ENCODE results near the gene LUZP2.

LUZP2 gene

DNA sequence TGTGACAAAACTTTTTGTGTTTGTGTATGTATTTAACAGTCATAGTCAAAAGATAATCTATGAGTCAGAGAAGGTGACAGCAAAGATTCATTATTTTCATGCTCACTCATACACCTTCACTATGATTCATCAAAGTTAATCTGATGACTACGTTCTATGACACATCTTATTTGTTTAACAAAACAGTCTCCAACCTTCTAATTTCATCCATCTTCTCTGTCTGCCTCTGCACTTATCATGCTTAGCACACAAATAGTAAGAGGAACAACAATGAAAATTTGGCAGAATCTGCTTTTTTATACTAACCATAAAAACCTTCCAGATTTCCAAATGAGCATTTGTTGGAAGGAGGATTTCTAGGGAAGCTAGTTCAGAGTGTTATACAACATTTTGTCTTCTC, 568.9 kb downstream of the LUZP2 start:
- H3K79me1 ChIP-seq (ENCODE audit: low read length) = no peaks in the 10 kb centered on the region
- H3K27me3 ChIP-seq (ENCODE audit: insufficient read depth, low read length) = no peaks in the 10 kb centered on the region
- no peaks in the 10 kb centered on the region for H3K4me1 ChIP-seq (ENCODE audit: control insufficient read depth in 1 of 2, insufficient read depth in 2 of 2, low read length in 2 of 2)
- H3K27ac ChIP-seq (ENCODE audit: low read depth, low read length) = no peak overlapping the region
- no peak overlapping the region for H3K4me2 ChIP-seq (ENCODE audit: low read length)
- H3K4ac ChIP-seq (ENCODE audit: low read depth, low read length) = no peak overlapping the region
- H4K91ac ChIP-seq (ENCODE audit: low read depth, low read length) = no peak overlapping the region
- DNase-seq = no peak
- no peak overlapping the region for H3K14ac ChIP-seq (ENCODE audit: low read length)
- H2AFZ ChIP-seq (ENCODE audit: insufficient read depth, low read length, poor library complexity) = no peak overlapping the region
- no peak overlapping the region for H2BK12ac ChIP-seq (ENCODE audit: low read length)
- no peak overlapping the region for H2BK120ac ChIP-seq (ENCODE audit: insufficient read depth, low read length, poor library complexity)
- no peak overlapping the region for H2BK5ac ChIP-seq (ENCODE audit: low read depth, low read length, poor library complexity)
- no peak overlapping the region for H3K4me3 ChIP-seq (ENCODE audit: low read depth, low read length)
- no peak overlapping the region for H4K12ac ChIP-seq (ENCODE audit: low read depth, low read length)
- no peak overlapping the region for H3K18ac ChIP-seq (ENCODE audit: low read length)
- no peak overlapping the region for H3K9ac ChIP-seq (ENCODE audit: low read length)
- no peak overlapping the region for H3K23ac ChIP-seq (ENCODE audit: low read length)
- H3K9me3 ChIP-seq (ENCODE audit: insufficient read depth, low read depth, low read length) = no peaks in the 10 kb centered on the region
- no peak overlapping the region for H4K8ac ChIP-seq (ENCODE audit: low read depth, low read length)
- WGBS (ENCODE audit: extremely low coverage, insufficient coverage, insufficient read length) = no CpG with 5 or more reads among the region's 1 CpG
- no peak overlapping the region for H2AK5ac ChIP-seq (ENCODE audit: low read length)
- H3K36me3 ChIP-seq (ENCODE audit: control insufficient read depth in 1 of 2, insufficient read depth in 2 of 2, low read length in 2 of 2) = no peaks in the 10 kb centered on the region
- H3K79me2 ChIP-seq (ENCODE audit: control insufficient read depth, insufficient read depth, low read length, poor library complexity) = no peaks in the 10 kb centered on the region

DNA sequence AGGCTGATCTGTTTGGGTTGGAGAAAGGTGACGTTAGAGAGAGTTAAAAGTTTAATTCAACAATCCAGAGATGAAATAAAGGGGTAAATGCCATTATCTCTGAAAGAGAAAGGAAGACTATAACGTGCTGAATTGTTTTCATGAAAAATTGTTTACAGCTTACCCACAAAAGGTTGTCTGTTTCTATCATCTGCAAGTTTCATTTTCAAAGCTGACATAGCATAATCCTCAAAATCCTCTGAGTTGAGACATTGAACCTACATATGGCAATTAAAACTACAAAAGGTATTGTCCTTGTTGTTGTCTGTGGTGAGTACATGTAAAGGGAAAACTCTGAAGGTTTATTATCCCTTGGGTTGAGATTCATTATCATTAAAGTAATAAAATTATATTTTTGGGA, 569.9 kb downstream of the LUZP2 start:
- Histone ChIP-seq H2AFZ (ENCODE audit: insufficient read depth, low read length, poor library complexity) (no peak overlapping the region), H3K79me1 (ENCODE audit: low read length) (no peaks in the 10 kb centered on the region), H2BK5ac (ENCODE audit: low read depth, low read length, poor library complexity) (no peak overlapping the region), H3K9me3 (ENCODE audit: insufficient read depth, low read depth, low read length) (no peaks in the 10 kb centered on the region), H3K79me2 (ENCODE audit: control insufficient read depth, insufficient read depth, low read length, poor library complexity) (no peaks in the 10 kb centered on the region), H3K4ac (ENCODE audit: low read depth, low read length) (no peak overlapping the region), H3K4me3 (ENCODE audit: low read depth, low read length) (no peak overlapping the region), H4K12ac (ENCODE audit: low read depth, low read length) (no peak overlapping the region), H3K4me2 (ENCODE audit: low read length) (no peak overlapping the region), H2AK5ac (ENCODE audit: low read length) (no peak overlapping the region), H3K27me3 (ENCODE audit: insufficient read depth, low read length) (no peaks in the 10 kb centered on the region), H3K23ac (ENCODE audit: low read length) (no peak overlapping the region), H3K9ac (ENCODE audit: low read length) (no peak overlapping the region), H2BK12ac (ENCODE audit: low read length) (no peak overlapping the region), H3K27ac (ENCODE audit: low read depth, low read length) (no peak overlapping the region), H3K4me1 (ENCODE audit: control insufficient read depth in 1 of 2, insufficient read depth in 2 of 2, low read length in 2 of 2) (no peaks in the 10 kb centered on the region), H4K8ac (ENCODE audit: low read depth, low read length) (no peak overlapping the region), H3K14ac (ENCODE audit: low read length) (no peak overlapping the region), H3K36me3 (ENCODE audit: control insufficient read depth in 1 of 2, insufficient read depth in 2 of 2, low read length in 2 of 2) (no peaks in the 10 kb centered on the region), H4K91ac (ENCODE audit: low read depth, low read length) (no peak overlapping the region), H2BK120ac (ENCODE audit: insufficient read depth, low read length, poor library complexity) (no peak overlapping the region), H3K18ac (ENCODE audit: low read length) (no peak overlapping the region)
- DNase-seq = no peak
- WGBS (ENCODE audit: extremely low coverage, insufficient coverage, insufficient read length) = no CpG with 5 or more reads among the region's 2 CpGs

DNA sequence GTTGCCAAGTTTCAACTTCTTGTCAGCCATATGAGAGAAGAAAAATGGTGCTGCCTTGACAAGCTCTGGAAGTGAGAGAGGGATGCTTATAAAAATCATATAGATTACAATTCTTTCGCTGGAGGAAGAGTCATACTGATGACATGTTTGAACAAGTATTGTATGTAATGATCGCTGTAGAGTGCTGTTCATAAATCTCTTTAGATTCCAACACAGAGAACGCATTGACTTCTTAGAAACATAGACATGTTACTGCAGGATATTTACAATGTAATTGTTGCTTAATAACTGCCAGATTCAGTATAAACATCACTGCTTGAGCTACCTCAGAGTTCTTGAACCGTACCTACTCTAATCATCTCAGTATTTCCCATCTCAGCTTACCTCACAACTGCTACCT, 571.6 kb downstream of the LUZP2 start:
- no peak for DNase-seq
- no peak overlapping the region for H3K14ac ChIP-seq (ENCODE audit: low read length)
- H3K4me2 ChIP-seq (ENCODE audit: low read length) = no peak overlapping the region
- no peak overlapping the region for H4K91ac ChIP-seq (ENCODE audit: low read depth, low read length)
- H4K12ac ChIP-seq (ENCODE audit: low read depth, low read length) = no peak overlapping the region
- H3K79me1 ChIP-seq (ENCODE audit: low read length) = no peaks in the 10 kb centered on the region
- no peak overlapping the region for H2BK5ac ChIP-seq (ENCODE audit: low read depth, low read length, poor library complexity)
- no peak overlapping the region for H3K27ac ChIP-seq (ENCODE audit: low read depth, low read length)
- H2BK12ac ChIP-seq (ENCODE audit: low read length) = no peak overlapping the region
- no peak overlapping the region for H2AFZ ChIP-seq (ENCODE audit: insufficient read depth, low read length, poor library complexity)
- no peak overlapping the region for H3K23ac ChIP-seq (ENCODE audit: low read length)
- H3K4ac ChIP-seq (ENCODE audit: low read depth, low read length) = no peak overlapping the region
- H2AK5ac ChIP-seq (ENCODE audit: low read length) = no peak overlapping the region
- H4K8ac ChIP-seq (ENCODE audit: low read depth, low read length) = no peak overlapping the region
- no peaks in the 10 kb centered on the region for H3K9me3 ChIP-seq (ENCODE audit: insufficient read depth, low read depth, low read length)
- no peaks in the 10 kb centered on the region for H3K27me3 ChIP-seq (ENCODE audit: insufficient read depth, low read length)
- H2BK120ac ChIP-seq (ENCODE audit: insufficient read depth, low read length, poor library complexity) = no peak overlapping the region
- H3K9ac ChIP-seq (ENCODE audit: low read length) = no peak overlapping the region
- no peaks in the 10 kb centered on the region for H3K79me2 ChIP-seq (ENCODE audit: control insufficient read depth, insufficient read depth, low read length, poor library complexity)
- no peak overlapping the region for H3K4me3 ChIP-seq (ENCODE audit: low read depth, low read length)
- WGBS (ENCODE audit: extremely low coverage, insufficient coverage, insufficient read length) = no CpG with 5 or more reads among the region's 4 CpGs
- no peaks in the 10 kb centered on the region for H3K36me3 ChIP-seq (ENCODE audit: control insufficient read depth in 1 of 2, insufficient read depth in 2 of 2, low read length in 2 of 2)
- no peaks in the 10 kb centered on the region for H3K4me1 ChIP-seq (ENCODE audit: control insufficient read depth in 1 of 2, insufficient read depth in 2 of 2, low read length in 2 of 2)
- no peak overlapping the region for H3K18ac ChIP-seq (ENCODE audit: low read length)

DNA sequence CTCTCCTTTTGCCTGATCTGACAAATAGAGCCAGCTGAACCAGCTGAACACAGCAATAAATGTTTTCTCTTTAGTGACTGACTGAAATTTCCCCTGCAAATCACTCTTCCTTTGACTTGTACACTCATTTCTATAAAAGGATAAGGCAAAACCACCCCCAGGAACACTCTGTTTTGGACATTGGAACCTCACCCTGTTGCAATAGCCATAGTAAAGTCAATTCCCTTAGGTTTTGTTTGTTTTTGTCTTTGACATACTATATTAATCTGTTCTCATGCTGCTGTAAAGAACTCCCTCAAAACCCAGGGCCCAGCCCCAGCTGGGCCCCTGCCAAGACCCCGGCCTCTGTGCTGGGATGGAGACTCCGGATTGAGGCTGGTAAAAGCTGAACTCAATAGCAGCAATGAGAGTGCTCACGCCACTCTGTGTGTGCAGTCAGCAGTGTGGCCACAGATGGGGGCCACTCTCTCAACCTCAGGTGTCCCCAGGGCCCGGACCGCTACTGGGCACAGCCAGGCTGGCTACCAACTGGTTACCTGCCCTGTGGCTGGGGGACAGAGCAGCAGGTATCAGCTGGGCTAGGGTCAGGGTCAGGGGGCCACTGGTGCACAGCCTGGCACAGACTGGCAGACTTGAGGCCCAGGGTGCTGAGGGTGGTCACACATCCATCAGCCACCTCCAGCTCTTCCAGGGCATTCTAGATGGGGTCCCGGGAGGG, 597.4 kb downstream of the LUZP2 start:
- no peak overlapping the region for H3K27ac ChIP-seq (ENCODE audit: low read depth, low read length)
- H3K18ac ChIP-seq (ENCODE audit: low read length) = no peak overlapping the region
- H2AK5ac ChIP-seq (ENCODE audit: low read length) = no peak overlapping the region
- no peak overlapping the region for H3K9ac ChIP-seq (ENCODE audit: low read length)
- H3K4me3 ChIP-seq (ENCODE audit: low read depth, low read length) = no peak overlapping the region
- no peak overlapping the region for H4K91ac ChIP-seq (ENCODE audit: low read depth, low read length)
- no peak overlapping the region for H4K12ac ChIP-seq (ENCODE audit: low read depth, low read length)
- no peak for DNase-seq
- H3K4me1 ChIP-seq (ENCODE audit: control insufficient read depth in 1 of 2, insufficient read depth in 2 of 2, low read length in 2 of 2) = no peaks in the 10 kb centered on the region
- no peak overlapping the region for H3K4ac ChIP-seq (ENCODE audit: low read depth, low read length)
- no peak overlapping the region for H2BK5ac ChIP-seq (ENCODE audit: low read depth, low read length, poor library complexity)
- no peak overlapping the region for H3K14ac ChIP-seq (ENCODE audit: low read length)
- H2BK120ac ChIP-seq (ENCODE audit: insufficient read depth, low read length, poor library complexity) = no peak overlapping the region
- H3K4me2 ChIP-seq (ENCODE audit: low read length) = no peak overlapping the region
- no peak overlapping the region for H4K8ac ChIP-seq (ENCODE audit: low read depth, low read length)
- no peaks in the 10 kb centered on the region for H3K79me1 ChIP-seq (ENCODE audit: low read length)
- no peaks in the 10 kb centered on the region for H3K36me3 ChIP-seq (ENCODE audit: control insufficient read depth in 1 of 2, insufficient read depth in 2 of 2, low read length in 2 of 2)
- H3K79me2 ChIP-seq (ENCODE audit: control insufficient read depth, insufficient read depth, low read length, poor library complexity) = no peaks in the 10 kb centered on the region
- H3K9me3 ChIP-seq (ENCODE audit: insufficient read depth, low read depth, low read length) = no peaks in the 10 kb centered on the region
- no peak overlapping the region for H2AFZ ChIP-seq (ENCODE audit: insufficient read depth, low read length, poor library complexity)
- no peak overlapping the region for H2BK12ac ChIP-seq (ENCODE audit: low read length)
- H3K23ac ChIP-seq (ENCODE audit: low read length) = no peak overlapping the region
- WGBS (ENCODE audit: extremely low coverage, insufficient coverage, insufficient read length) = no CpG with 5 or more reads among the region's 6 CpGs
- no peaks in the 10 kb centered on the region for H3K27me3 ChIP-seq (ENCODE audit: insufficient read depth, low read length)

Measured in trophoblast cell (in vitro differentiated cells and primary cell).